K562 (cell line): ENCODE measurements around the gene DACT3. TPM values are rescaled to one million over a fixed set of nuclear protein-coding genes. Genes with fewer than 3 reads are reported as not detected.

Experiments used
- ATAC-seq: fragments of 200-7000 bp; cut with Tn5 transposase; 3 replicates; pipeline ENCODE4 v1.9.1; 2020; ENCODE audit warnings: moderate library complexity
- BruUV-seq: library from RNA; stranded (reverse); fragments of 400-500 nt; replicated peaks from 2 replicates; lab custom pipeline; 2021; lab: Mats Ljungman, UMichigan
- CTCF ChIA-PET: fragments of 300-600 bp; formaldehyde crosslinking; extraction: SDS; loops from one replicate; lab custom pipeline; 2021; ENCODE audit warnings: low intra/inter-chr PET ratio; lab: Yijun Ruan, JAX
- POLR2A ChIA-PET: fragments of 300-600, 350-650 bp; sonication (Branson Sonifier 250); formaldehyde crosslinking; extraction: SDS; loops from one replicate; lab custom pipeline; 2021; ENCODE audit warnings: antibody characterized with exemption, inconsistent platforms; lab: Yijun Ruan, JAX
- DNase-seq, 4 experiments: peaks; one replicate each; pipeline versions ENCODE4 v3.0.0 to v3.0.0-alpha.2; 2011 to 2018; ENCODE audit warnings: low spot score in 3 of 4, mixed read lengths in 3 of 4; ENCODE audit errors: extremely low read depth in 1 of 4
- FAIRE-seq: peaks from 2 replicates; lab custom pipeline; 2011; peaks lifted over from hg19 to GRCh38; lab: Jason Lieb, UNC
- H2AFZ ChIP-seq: 2 replicates; pipeline ENCODE4 v1.6.0; 2011; ENCODE audit warnings: low read depth, low read length, control low read depth, inconsistent platforms
- H3K27ac ChIP-seq: fragments of 200-600 bp; 3 replicates; pipeline ENCODE4 v1.8.0; 2011; ENCODE audit warnings: low read depth, mild to moderate bottlenecking, control low read depth, inconsistent platforms, low read length, moderate library complexity, mixed read lengths; ENCODE audit errors: extremely low read depth
- H3K27me3 ChIP-seq, 2 experiments: fragments of 300-600 bp in 1 of 2; 2 replicates in 1 of 2; 3 replicates in 1 of 2; pipeline versions ENCODE4 v1.6.0 to v1.8.0; 2011; ENCODE audit warnings: inconsistent platforms in 2 of 2, low read length in 2 of 2, mild to moderate bottlenecking in 1 of 2, mixed read lengths in 1 of 2, moderate library complexity in 1 of 2; ENCODE audit not compliant: control insufficient read depth in 2 of 2, insufficient read depth in 2 of 2
- H3K36me3 ChIP-seq: fragments of 300-600 bp; 3 replicates; pipeline ENCODE4 v1.8.0; 2011; ENCODE audit warnings: mild to moderate bottlenecking, low read length, inconsistent platforms; ENCODE audit not compliant: control insufficient read depth, insufficient read depth
- H3K4me1 ChIP-seq, 2 experiments: fragments of 200-600 bp in 1 of 2; replicated peaks in 1 of 2; 2 replicates in 1 of 2; 3 replicates in 1 of 2; pipeline versions ENCODE4 v1.5.1 to v1.8.0; 2011; ENCODE audit warnings: inconsistent platforms in 2 of 2, low read length in 2 of 2, mild to moderate bottlenecking in 1 of 2, mixed read lengths in 1 of 2, moderate library complexity in 1 of 2; ENCODE audit not compliant: control insufficient read depth in 2 of 2, insufficient read depth in 2 of 2
- H3K4me2 ChIP-seq: 2 replicates; pipeline ENCODE4 v1.6.1; 2011; ENCODE audit warnings: low read length, control low read depth, inconsistent platforms, mixed read lengths; ENCODE audit not compliant: insufficient read depth
- H3K4me3 ChIP-seq: fragments of 200-600 bp; sonication (generic), shearing (Covaris generic); 2 replicates; pipeline ENCODE4 v1.5.1; 2016; ENCODE audit warnings: control low read depth, inconsistent platforms
- H3K79me2 ChIP-seq: fragments of 200-600 bp; 3 replicates; pipeline ENCODE4 v1.8.0; 2011; ENCODE audit warnings: low read length, inconsistent platforms; ENCODE audit not compliant: control insufficient read depth, insufficient read depth
- H3K9ac ChIP-seq, 2 experiments: 2 replicates each; pipeline versions ENCODE4 v1.6.0 to v1.6.1; 2011; ENCODE audit warnings: low read depth in 2 of 2, low read length in 2 of 2, control low read depth in 1 of 2, inconsistent platforms in 1 of 2, mild to moderate bottlenecking in 1 of 2, mixed read lengths in 1 of 2; ENCODE audit not compliant: insufficient read depth in 1 of 2
- H3K9me1 ChIP-seq: one replicate; pipeline ENCODE4 v1.6.0; 2011; ENCODE audit warnings: inconsistent platforms, mild to moderate bottlenecking, low read length, moderate library complexity; ENCODE audit not compliant: control insufficient read depth, insufficient read depth
- H3K9me3 ChIP-seq: replicated peaks from 2 replicates; pipeline ENCODE4 v1.5.1; 2011; ENCODE audit warnings: low read depth, low read length, inconsistent platforms; ENCODE audit not compliant: control insufficient read depth, insufficient read depth
- H4K20me1 ChIP-seq: replicated peaks from 2 replicates; pipeline ENCODE4 v1.6.1; 2011; ENCODE audit warnings: low read length, inconsistent platforms, mixed read lengths; ENCODE audit not compliant: control insufficient read depth, insufficient read depth
- BCOR ChIP-seq: fragments of 450-650 bp; IDR thresholded peaks from 2 replicates; pipeline ENCODE4 v1.6.1; 2016
- BRD9 ChIP-seq: fragments of 450-650 bp; IDR thresholded peaks from 2 replicates; pipeline ENCODE4 v1.6.1; 2018; ENCODE audit warnings: low read depth; ENCODE audit not compliant: partially characterized antibody
- CREBBP ChIP-seq: IDR thresholded peaks from one replicate; pipeline ENCODE4 v1.6.1; 2012; ENCODE audit warnings: low read depth, mild to moderate bottlenecking, control low read depth, inconsistent platforms, low read length
- MAZ ChIP-seq, 2 experiments: fragments of 450-650 bp in 1 of 2; sonication (generic) in 1 of 2; formaldehyde crosslinking; IDR thresholded peaks in 1 of 2; conservative IDR thresholded peaks in 1 of 2; 2 replicates each; pipeline versions ENCODE4 v1.4.0 to v1.5.0; 2020; ENCODE audit warnings: mild to moderate bottlenecking in 1 of 2, missing genetic modification reagents in 1 of 2
- RBM25 ChIP-seq: fragments of 200-400 bp; formaldehyde crosslinking; IDR thresholded peaks from 2 replicates; pipeline ENCODE4 v1.6.1; 2018; ENCODE audit warnings: low read length, low read depth, moderate library complexity; ENCODE audit not compliant: severe bottlenecking
- TAF1 ChIP-seq: IDR thresholded peaks from 2 replicates; pipeline ENCODE4 v1.6.1; 2011; ENCODE audit warnings: mild to moderate bottlenecking, low read length, moderate library complexity; ENCODE audit not compliant: insufficient read depth, control insufficient read depth, severe bottlenecking; ENCODE audit errors: extremely low read depth
- ZNF217 ChIP-seq: sonication (generic); formaldehyde crosslinking; IDR thresholded peaks from 2 replicates; pipeline ENCODE4 v1.8.0; 2022; ENCODE audit warnings: mild to moderate bottlenecking, missing genetic modification reagents
- ZNF696 ChIP-seq: fragments of 250-450 bp; sonication (Bioruptor Pico); conservative IDR thresholded peaks from 2 replicates; pipeline ENCODE4 v1.4.0; 2020; ENCODE audit warnings: mild to moderate bottlenecking, moderate library complexity
- WGBS: fragments of 100-300 bp; shearing (Covaris generic); methylation state at CpG from one replicate; pipeline ENCODE4 v1.1.6; 2016; ENCODE audit warnings: low coverage, mixed read lengths; ENCODE audit not compliant: insufficient coverage; ENCODE audit errors: missing lambda C conversion rate; 5-methylcytosine and 5-hydroxymethylcytosine counted together
- in situ Hi-C: fragments of 300-500 bp; cut with MboI; formaldehyde crosslinking; loops from 4 replicates; pipeline ENCODE4 v1.15.0; 2018; ENCODE audit warnings: inconsistent platforms, mixed read lengths
- intact Hi-C: fragments of 100-400 bp; cut with micrococcal nuclease; formaldehyde crosslinking; loops from 2 replicates; pipeline ENCODE4 v1.14.2; 2022
- polyA plus RNA-seq, 8 experiments: library from polyadenylated mRNA; depleted of rRNA in 4 of 8; stranded (reverse) in 5 of 8; unstranded in 3 of 8; fragments of >200 nt; fragmentation: Nextera tagmentation in 2 of 8; fragmentation: Illumina TruSeq in 1 of 8; extraction: Ambion mirVana in 2 of 8; extraction: Trizol in 1 of 8; gene quantifications; 2 replicates each; pipeline versions ENCODE4 v1.2.1 to v1.2.3, GENCODE V29; 2011 to 2014; ENCODE audit warnings: inconsistent platforms in 1 of 8, missing spikeins in 1 of 8
- total RNA-seq, 7 experiments: library from RNA; depleted of rRNA in 6 of 7; stranded (reverse); fragments of >200 nt in 6 of 7; fragmentation: Illumina TruSeq in 2 of 7; extraction: Trizol in 2 of 7; gene quantifications; 2 replicates each; pipeline versions ENCODE4 v1.2.1 to v1.2.3, GENCODE V29; 2011 to 2021; ENCODE audit warnings: low replicate concordance in 1 of 7
- TF ChIP-seq, protein P1 (sequence below): fragments of 150-350 bp; IDR thresholded peaks from 2 replicates; pipeline ENCODE4 v1.6.1; 2014; ENCODE audit warnings: low read depth, mild to moderate bottlenecking, low read length, borderline replicate concordance

The DACT3 gene
- total and polyA plus RNA-seq, 9 of the 15 experiments (the other 6 are each of a cell fraction or from before 2014, with no cell fraction given): 0.67 to 6.5 (median 3.5) TPM

DNA sequence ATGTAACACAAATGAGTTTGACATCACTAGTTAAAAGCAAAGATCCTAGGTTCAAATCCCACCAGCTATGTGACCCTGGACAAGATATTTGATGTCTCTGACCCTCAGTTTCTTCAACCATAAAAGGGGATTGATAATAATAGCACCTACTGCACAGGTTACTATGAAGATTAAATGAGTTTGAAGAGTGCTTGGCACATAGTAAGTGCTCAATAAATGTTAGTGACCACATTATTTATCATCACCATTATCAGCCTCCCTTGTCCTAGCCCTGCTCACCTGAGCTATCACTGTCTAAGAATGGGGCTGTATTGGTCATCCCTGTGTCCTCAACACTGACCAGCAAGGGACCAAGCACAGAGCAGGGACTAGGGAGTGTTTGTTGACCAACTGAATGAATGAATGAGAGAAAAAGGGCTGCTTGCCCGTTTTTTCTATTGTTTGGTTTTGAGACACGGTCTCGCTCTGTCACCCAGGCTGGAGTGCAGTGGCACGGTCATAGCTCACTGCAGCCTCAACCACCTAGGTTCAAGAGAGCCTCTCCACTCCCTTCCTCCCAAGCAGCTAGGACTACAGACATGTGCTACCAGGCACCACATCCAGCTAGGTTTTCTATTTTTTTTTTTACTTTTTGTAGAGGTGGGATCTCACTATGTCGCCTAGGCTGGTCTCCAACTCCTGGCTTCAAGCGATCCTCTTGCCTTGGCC is 26.6 kb upstream of the DACT3 start (continued):
- TF ChIP-seq, protein P1, sequence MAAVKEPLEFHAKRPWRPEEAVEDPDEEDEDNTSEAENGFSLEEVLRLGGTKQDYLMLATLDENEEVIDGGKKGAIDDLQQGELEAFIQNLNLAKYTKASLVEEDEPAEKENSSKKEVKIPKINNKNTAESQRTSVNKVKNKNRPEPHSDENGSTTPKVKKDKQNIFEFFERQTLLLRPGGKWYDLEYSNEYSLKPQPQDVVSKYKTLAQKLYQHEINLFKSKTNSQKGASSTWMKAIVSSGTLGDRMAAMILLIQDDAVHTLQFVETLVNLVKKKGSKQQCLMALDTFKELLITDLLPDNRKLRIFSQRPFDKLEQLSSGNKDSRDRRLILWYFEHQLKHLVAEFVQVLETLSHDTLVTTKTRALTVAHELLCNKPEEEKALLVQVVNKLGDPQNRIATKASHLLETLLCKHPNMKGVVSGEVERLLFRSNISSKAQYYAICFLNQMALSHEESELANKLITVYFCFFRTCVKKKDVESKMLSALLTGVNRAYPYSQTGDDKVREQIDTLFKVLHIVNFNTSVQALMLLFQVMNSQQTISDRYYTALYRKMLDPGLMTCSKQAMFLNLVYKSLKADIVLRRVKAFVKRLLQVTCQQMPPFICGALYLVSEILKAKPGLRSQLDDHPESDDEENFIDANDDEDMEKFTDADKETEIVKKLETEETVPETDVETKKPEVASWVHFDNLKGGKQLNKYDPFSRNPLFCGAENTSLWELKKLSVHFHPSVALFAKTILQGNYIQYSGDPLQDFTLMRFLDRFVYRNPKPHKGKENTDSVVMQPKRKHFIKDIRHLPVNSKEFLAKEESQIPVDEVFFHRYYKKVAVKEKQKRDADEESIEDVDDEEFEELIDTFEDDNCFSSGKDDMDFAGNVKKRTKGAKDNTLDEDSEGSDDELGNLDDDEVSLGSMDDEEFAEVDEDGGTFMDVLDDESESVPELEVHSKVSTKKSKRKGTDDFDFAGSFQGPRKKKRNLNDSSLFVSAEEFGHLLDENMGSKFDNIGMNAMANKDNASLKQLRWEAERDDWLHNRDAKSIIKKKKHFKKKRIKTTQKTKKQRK: no peak
- no peak for TF ChIP-seq MAZ (CRISPR knock-in tag; conservative IDR thresholded peaks at IDR 0.05 in 1 of 2, IDR thresholded peaks at IDR 0.05 in 1 of 2)
- TF ChIP-seq BRD9: no peak
- no peak for TF ChIP-seq CREBBP
- TF ChIP-seq ZNF696 (CRISPR knock-in tag): no peak
- TF ChIP-seq TAF1: no peak

DNA sequence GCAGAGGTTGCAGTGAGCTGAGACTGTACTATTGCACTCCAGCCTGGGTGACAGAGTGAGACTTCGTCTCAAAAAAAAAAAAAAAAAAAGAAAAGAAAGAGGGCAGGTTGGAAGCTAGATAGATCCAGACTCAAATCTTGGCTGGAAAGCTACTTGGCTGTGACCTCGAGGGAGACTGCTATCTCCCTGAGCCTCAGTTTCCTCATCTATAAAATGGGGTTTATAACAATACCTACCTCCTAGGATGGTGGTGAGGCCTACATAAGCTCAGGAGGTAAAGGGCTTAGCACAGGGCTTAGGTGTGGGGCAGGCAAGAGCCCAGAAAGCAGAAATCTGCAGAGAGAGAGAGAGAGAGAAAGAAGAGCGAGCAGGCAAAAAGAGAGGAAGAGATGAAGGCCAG is 24.2 kb upstream of the DACT3 start:
- Histone ChIP-seq H3K9me3 (no peaks in the 10 kb centered on the region), H3K27me3 (no peaks in the 10 kb centered on the region), H3K4me2 (no peak overlapping the region), H3K9ac (no peak overlapping the region), H3K36me3 (peaks cover 68% of the 10 kb centered on the region; the same call in 2 of the 3 replicates), H3K9me1 (no peaks in the 10 kb centered on the region), H3K79me2 (no peaks in the 10 kb centered on the region), H4K20me1 (no peaks in the 10 kb centered on the region), H3K4me3 (no peak overlapping the region), H3K4me1 (no peaks in the 10 kb centered on the region), H3K27ac (no peak overlapping the region), H2AFZ (no peak overlapping the region)
- BruUV-seq: no TSS peak
- no peak for ATAC-seq
- WGBS: 71% methylated on average over 1 of the region's 3 CpGs
- in situ Hi-C loops (no loop called here), intact Hi-C loops (no loop called here)
- POLR2A ChIA-PET: no interaction called here
- DNase-seq: no peak
- TF ChIP-seq ZNF217 (CRISPR knock-in tag) (no peak), RBM25 (peak; percentile 51), BCOR (peak; percentile 13; the same call in 1 of the 2 replicates)
- CTCF ChIA-PET: no interaction called here
- FAIRE-seq: no peak
